BE2C (cell line): ENCODE data around the gene GRM1.

Experiments
- DNase-seq: peaks from one replicate; pipeline ENCODE4 v3.0.0-alpha.2; 2020
- H3K27me3 ChIP-seq: fragments of 250-450 bp; sonication (Bioruptor Pico); 2 replicates; pipeline ENCODE4 v1.5.1; 2020; ENCODE audit warnings: mild to moderate bottlenecking
- H3K36me3 ChIP-seq: fragments of 250-450 bp; sonication (Bioruptor Pico); 2 replicates; pipeline ENCODE4 v1.5.1; 2020; ENCODE audit warnings: mild to moderate bottlenecking
- H3K4me1 ChIP-seq: fragments of 250-450 bp; sonication (Bioruptor Pico); 2 replicates; pipeline ENCODE4 v1.5.1; 2020
- H3K4me3 ChIP-seq: 2 replicates; pipeline ENCODE4 v1.5.1; 2011; ENCODE audit warnings: low read depth, low read length
- H3K9me3 ChIP-seq: fragments of 250-450 bp; sonication (Bioruptor Pico); 2 replicates; pipeline ENCODE4 v1.5.1; 2020
- TF ChIP-seq, protein P1 (sequence below): IDR thresholded peaks from 2 replicates; pipeline ENCODE4 v1.5.1; 2012; ENCODE audit warnings: mild to moderate bottlenecking, low read depth, low read length

GRM1 gene

DNA sequence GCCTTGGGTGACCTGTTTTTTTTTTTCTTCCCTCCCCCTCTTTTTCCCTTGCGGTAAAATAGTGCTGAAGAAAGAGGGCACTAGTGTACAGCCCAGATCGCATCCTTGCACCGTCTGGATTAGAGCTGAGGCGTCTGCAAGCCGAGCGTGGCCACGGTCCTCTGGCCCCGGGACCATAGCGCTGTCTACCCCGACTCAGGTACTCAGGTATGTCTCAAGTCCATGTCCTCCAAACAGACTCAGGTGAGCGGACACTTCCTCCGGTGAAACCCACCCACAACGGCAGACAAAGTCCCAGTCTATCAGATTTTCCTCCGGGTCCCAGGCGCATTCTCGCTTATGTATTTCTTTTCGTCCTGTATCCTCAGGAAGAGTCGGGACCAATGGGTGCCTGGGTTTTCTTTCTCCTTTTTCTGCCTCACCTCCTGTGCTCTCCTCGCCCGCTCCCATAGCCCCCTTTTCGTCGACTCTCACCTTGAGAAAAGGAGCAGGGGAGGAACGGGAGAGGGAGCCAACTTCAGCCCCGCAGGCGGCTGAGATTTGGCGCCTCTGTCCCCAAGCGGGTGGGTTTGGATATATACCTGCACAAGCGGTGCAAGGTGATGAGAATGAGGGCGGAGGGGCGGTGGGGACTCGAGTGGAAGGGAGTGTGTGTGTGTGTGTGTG, 1.1 kb upstream of the GRM1 start:
- TF ChIP-seq, protein P1, sequence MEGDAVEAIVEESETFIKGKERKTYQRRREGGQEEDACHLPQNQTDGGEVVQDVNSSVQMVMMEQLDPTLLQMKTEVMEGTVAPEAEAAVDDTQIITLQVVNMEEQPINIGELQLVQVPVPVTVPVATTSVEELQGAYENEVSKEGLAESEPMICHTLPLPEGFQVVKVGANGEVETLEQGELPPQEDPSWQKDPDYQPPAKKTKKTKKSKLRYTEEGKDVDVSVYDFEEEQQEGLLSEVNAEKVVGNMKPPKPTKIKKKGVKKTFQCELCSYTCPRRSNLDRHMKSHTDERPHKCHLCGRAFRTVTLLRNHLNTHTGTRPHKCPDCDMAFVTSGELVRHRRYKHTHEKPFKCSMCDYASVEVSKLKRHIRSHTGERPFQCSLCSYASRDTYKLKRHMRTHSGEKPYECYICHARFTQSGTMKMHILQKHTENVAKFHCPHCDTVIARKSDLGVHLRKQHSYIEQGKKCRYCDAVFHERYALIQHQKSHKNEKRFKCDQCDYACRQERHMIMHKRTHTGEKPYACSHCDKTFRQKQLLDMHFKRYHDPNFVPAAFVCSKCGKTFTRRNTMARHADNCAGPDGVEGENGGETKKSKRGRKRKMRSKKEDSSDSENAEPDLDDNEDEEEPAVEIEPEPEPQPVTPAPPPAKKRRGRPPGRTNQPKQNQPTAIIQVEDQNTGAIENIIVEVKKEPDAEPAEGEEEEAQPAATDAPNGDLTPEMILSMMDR = peak; percentile 46
- Histone ChIP-seq H3K4me1 (no peaks in the 10 kb centered on the region), H3K27me3 (peaks cover 60% of the 10 kb centered on the region), H3K9me3 (no peaks in the 10 kb centered on the region), H3K4me3 (peak overlapping the region; percentile 31), H3K36me3 (no peaks in the 10 kb centered on the region)
- peak; percentile 27 for DNase-seq

- H3K9me3 ChIP-seq = no peaks in the 10 kb centered on the region
- DNase-seq = peak; percentile 14
- no peaks in the 10 kb centered on the region for H3K36me3 ChIP-seq
- no peak overlapping the region for H3K4me3 ChIP-seq
- H3K4me1 ChIP-seq = no peaks in the 10 kb centered on the region
- TF ChIP-seq, protein P1 = no peak
- H3K27me3 ChIP-seq = peaks cover 64% of the 10 kb centered on the region
Observed at GRCh38 chr6:146028252-146028795, 538 bp upstream of the GRM1 start.

GRCh38 chr6:146029573-146030184, 817 bp downstream of the GRM1 start:
- TF ChIP-seq, protein P1 = no peak
- Histone ChIP-seq H3K4me1 (no peaks in the 10 kb centered on the region), H3K9me3 (no peaks in the 10 kb centered on the region), H3K27me3 (peaks cover 74% of the 10 kb centered on the region), H3K36me3 (no peaks in the 10 kb centered on the region), H3K4me3 (no peak overlapping the region)
- no peak for DNase-seq

- H3K36me3 ChIP-seq = no peaks in the 10 kb centered on the region
- no peaks in the 10 kb centered on the region for H3K4me1 ChIP-seq
- no peak overlapping the region for H3K4me3 ChIP-seq
- TF ChIP-seq, protein P1 = no peak
- H3K9me3 ChIP-seq = no peaks in the 10 kb centered on the region
- H3K27me3 ChIP-seq = peaks cover 69% of the 10 kb centered on the region
- no peak for DNase-seq
Observed at GRCh38 chr6:146032387-146032786, 3.5 kb downstream of the GRM1 start.

DNA sequence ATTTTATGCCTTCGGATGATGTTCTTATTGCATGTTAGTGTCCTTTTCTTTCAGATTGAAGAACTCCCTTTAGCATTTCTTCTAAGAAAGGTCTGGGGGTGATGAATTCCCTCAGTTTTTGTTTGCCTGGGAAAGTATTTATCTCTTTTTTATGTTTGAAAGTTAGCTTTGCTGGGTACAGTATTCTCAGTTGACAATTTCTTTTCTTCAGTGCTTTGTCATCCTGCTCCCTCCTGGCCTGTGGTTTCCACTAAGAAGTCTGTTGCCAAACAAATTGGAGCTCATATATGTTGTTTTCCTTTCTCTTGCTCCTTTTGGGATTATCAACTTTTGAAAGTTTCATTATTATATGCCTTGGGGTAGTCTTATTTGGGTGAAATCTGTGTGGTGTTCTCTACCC, 11.5 kb downstream of the GRM1 start:
- TF ChIP-seq, protein P1 = no peak
- no peaks in the 10 kb centered on the region for H3K4me1 ChIP-seq
- DNase-seq = no peak
- H3K36me3 ChIP-seq = no peaks in the 10 kb centered on the region
- H3K9me3 ChIP-seq = no peaks in the 10 kb centered on the region
- H3K4me3 ChIP-seq = no peak overlapping the region
- peaks cover 12% of the 10 kb centered on the region for H3K27me3 ChIP-seq

DNA sequence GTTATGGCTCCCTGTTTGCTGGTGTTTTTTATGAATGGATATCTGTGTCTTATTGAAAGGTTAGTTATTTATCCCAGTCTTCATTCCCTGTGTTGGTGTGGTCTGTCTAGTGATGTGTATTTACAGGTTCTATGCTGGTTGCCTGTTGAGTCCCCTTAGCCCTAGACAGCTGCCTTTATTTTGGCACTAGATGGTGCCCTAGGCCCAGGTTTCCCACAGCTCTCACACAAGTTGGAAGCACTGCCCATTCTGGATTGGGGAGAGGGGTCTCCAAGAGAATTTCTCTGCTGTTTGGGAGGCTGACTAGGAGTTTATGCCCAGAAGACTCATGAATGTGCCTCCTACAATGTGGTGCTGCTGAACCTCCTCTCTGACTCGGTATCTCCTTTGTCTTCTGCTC, 12.4 kb downstream of the GRM1 start:
- TF ChIP-seq, protein P1 = peak; percentile 59
- Histone ChIP-seq H3K27me3 (peaks cover 7% of the 10 kb centered on the region), H3K36me3 (no peaks in the 10 kb centered on the region), H3K4me1 (no peaks in the 10 kb centered on the region), H3K9me3 (no peaks in the 10 kb centered on the region), H3K4me3 (no peak overlapping the region)
- peak; percentile 30 for DNase-seq
